GM21717 (cell line): ENCODE results near the gene PPP1R7.

Experiments
- ATAC-seq: cut with Tn5 transposase; IDR thresholded peaks from one replicate; pipeline ENCODE4 v1.9.1; 2021; ENCODE audit warnings: mild to moderate bottlenecking, moderate library complexity; ENCODE audit not compliant: unreplicated experiment

PPP1R7 gene

GRCh38 chr2:241118737-241119505 is 31.3 kb upstream of the PPP1R7 start:
- ATAC-seq = no peak

- no peak for ATAC-seq
Observed at GRCh38 chr2:241120440-241120839, 29.8 kb upstream of the PPP1R7 start.

- no peak for ATAC-seq
Observed at GRCh38 chr2:241121008-241121407, 29.3 kb upstream of the PPP1R7 start.

GRCh38 chr2:241122376-241123002 is 27.8 kb upstream of the PPP1R7 start:
- no peak for ATAC-seq

GRCh38 chr2:241123816-241124536 is 26.3 kb upstream of the PPP1R7 start:
- ATAC-seq = no peak

- no peak for ATAC-seq
Observed at GRCh38 chr2:241125626-241126025, 24.6 kb upstream of the PPP1R7 start.

GRCh38 chr2:241126201-241126611 is 24.1 kb upstream of the PPP1R7 start:
- no peak for ATAC-seq

- no peak for ATAC-seq
Observed at GRCh38 chr2:241126771-241127202, 23.5 kb upstream of the PPP1R7 start.

GRCh38 chr2:241128266-241128665 is 22.0 kb upstream of the PPP1R7 start:
- ATAC-seq = no peak

- no peak for ATAC-seq
Observed at GRCh38 chr2:241129086-241129871, 21.0 kb upstream of the PPP1R7 start.

- ATAC-seq = no peak
Observed at GRCh38 chr2:241130316-241130715, 20.0 kb upstream of the PPP1R7 start.

- ATAC-seq = no peak
Observed at GRCh38 chr2:241131531-241131930, 18.7 kb upstream of the PPP1R7 start.

- ATAC-seq = no peak
Observed at GRCh38 chr2:241132538-241133435, 17.5 kb upstream of the PPP1R7 start.

GRCh38 chr2:241133436-241133820 is 16.8 kb upstream of the PPP1R7 start:
- no peak for ATAC-seq

GRCh38 chr2:241134711-241135110 is 15.6 kb upstream of the PPP1R7 start:
- ATAC-seq = no peak

GRCh38 chr2:241135737-241136136 is 14.5 kb upstream of the PPP1R7 start:
- ATAC-seq = no peak

GRCh38 chr2:241136191-241136590 is 14.1 kb upstream of the PPP1R7 start:
- no peak for ATAC-seq

- no peak for ATAC-seq
Observed at GRCh38 chr2:241136661-241137260, 13.5 kb upstream of the PPP1R7 start.

- no peak for ATAC-seq
Observed at GRCh38 chr2:241137276-241138190, 12.7 kb upstream of the PPP1R7 start.
